NCI-H2081 (cell line): ENCODE results near the gene FGA.

Experiments used
- DNase-seq, 2 experiments: peaks; one replicate each; lab custom pipeline; 2025; lab: John Stamatoyannopoulos, UW

FGA gene

DNA sequence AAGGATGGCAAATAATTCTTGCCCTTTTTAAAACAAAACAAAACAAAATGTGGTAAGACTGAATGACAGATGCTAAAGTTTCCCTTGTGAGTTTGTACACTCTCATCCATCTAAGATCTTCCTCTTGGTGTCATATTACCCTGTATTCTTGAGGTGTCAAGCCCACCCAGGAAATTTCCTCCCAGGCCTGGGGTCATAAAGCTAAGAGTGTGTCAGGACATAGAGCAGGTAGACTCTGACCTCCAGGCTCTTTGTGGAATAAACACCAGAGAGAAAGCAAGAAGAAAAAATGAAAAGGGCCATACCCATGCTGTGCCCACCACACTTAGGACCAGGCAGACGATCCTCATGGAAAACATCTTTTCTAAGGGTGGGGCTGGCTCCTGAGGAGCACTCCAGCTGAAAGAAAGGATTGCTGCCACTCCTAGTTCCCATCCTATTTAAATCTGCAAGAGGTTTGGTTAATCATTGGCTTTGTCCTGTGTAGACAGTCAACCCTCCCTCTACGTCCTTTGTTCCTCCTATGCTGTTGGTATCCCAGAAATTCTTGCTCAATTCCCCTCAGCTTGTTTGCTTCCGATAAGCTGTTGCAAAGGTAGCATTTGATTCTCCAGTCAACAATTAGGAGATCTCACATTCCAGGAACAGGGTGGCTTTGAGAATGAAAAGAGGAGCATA, at the start of gene FGA:
TSS of gene FGA (minus strand) at position 414 of the 678 bp plus-strand sequence. CDS start at position 359, 55 bp downstream.
- DNase-seq: no peak

DNA sequence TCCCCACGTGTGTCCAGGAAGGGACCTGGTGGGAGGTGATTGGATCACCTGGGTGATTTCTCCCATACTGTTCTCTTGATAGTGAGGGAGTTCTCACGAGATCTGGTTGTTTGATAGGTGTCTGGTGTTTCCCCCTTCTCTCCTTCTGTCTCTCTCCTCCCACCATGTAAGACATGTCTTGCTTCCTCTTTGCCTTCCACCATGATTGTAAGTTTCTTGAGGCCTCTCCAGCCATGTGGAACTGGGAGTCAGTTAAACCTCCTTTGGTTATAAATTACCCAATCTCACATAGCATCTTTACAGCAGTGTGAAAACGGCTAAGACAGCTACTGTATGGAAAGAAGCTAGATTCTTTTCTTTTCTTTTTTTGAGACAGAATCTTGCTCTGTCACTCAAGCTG, 43.5 kb upstream of the FGA start:
- DNase-seq: no peak

DNA sequence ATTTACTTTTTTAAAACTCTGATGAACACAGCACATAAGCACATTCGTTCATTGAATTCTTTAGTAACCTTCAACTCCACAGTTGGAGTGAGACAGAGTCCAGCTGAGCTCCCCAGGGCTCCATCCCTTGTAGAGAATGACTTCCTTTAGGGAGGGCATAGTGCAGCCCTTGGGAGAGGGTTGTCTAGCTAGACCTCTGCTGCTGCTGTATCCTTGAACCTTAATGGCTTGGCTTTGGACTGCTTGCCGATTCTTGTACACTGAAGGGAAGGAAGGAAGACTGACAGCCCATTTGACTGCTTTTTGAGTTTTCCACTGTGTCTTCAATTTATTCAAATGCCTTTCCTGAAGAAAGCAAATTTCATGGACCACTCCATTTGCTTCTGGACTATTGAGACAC, 41.3 kb upstream of the FGA start:
- no peak for DNase-seq

DNA sequence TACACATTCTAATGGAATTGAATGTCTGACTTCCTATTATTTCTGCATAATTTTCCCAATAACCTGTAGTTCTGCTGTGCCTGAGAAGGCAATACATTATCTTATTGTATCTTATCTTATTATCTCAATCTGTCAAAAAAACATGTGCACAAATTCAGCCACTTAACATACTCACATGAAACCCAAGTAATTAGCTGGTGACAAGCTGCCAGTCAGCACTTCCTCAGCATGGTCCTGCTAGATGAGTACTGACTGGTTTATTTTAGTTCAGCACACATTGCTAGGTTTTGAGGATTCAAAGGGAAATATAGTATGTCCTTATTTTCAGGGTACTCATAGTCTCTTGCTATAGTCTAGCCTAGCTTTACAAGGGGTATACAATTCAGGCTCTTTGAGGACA, 39.8 kb upstream of the FGA start:
- no peak for DNase-seq

DNA sequence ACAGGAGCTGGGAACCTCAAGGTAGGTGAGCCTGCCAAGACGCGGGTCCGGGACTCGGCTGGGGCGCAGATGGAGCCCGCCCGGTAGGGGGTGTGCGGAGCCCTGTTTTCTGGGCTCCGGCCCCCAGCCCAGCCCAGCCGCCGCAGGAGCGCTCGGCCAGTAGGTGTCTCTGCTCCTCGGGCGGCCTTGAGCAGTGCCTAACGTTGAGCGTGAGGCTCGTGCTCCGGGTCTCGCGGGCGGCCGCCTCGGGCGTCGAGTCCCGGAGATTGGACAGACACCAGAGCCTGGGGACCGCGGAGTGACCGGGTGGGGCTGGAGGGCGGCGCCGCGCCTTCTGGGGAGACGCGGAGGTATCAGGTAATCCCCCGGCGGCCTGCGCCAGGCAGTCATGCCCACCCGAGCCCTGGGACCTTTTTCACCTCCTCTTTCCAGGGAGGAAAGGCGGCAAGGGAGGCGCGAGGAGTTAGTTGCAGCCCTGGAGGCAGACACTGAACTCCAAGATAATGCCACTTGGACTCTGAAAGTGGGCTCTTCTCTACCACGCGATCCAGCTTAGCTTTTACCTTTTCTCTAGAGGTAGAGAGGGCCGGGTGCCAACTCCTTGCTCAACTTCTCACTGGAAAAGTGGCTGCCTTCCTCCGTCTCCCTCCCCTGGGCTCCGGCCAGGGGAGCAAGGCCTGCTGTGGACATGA, 36.4 kb upstream of the FGA start:
- peak in 1 of 2 experiments; percentile 18 for DNase-seq

DNA sequence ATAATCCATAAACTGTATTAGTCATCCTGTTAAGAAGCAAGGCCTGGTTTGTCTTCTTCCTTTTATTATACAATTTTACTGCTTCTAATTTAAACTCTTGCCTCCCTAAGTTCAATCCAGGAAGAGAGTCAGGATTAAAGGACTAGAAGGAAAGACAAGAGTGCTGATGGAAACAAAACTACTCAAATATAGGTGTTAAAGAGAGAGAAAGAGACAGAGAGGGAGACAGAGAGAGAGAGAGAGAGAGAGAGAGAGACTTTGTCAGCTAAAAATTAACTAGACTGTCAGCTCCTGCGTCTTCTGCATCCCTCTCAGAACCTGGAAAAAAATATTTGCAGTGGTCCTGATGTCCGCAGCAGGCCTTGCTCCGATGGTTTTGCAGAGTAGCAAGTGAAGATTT, 35.4 kb upstream of the FGA start:
- DNase-seq: no peak

DNA sequence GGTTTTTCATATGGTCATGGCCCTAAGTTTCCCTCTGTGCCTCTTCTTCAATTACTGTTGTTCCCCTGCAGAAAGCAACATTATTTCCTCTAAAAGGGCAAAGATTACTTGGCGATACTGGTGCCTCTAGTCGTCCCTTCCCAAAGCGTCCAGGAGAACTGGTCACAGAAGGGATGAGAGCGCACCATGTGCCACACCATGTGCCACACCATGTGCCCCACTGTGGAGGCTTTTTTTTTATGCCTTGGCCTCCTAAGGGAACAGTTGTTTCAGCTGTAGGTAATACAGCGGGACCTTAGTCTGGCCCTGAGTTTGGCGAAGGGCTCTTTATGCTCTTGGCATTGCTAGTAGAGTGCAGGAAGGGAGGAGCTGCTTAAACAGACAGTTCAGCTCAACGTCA, 33.5 kb upstream of the FGA start:
- no peak for DNase-seq

DNA sequence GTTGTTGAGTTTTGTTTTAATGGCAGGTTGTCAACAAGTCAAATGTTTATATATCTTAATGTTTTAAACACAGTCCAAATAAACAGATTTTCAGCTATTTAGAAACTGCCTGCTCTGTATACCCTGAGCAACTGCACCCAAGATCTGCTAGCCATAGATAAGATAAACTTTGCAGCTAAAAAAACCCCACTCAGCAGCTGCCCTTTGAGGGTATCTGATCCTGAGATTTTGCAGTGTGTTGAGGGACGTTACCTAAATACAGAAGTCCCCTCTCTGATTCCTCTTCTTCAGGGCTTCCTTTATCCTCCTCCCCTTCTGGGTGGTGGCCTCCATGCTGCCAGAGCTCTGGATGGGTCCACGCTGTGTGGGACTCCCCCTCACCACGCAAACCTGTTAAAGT, 32.9 kb upstream of the FGA start:
- DNase-seq: no peak

DNA sequence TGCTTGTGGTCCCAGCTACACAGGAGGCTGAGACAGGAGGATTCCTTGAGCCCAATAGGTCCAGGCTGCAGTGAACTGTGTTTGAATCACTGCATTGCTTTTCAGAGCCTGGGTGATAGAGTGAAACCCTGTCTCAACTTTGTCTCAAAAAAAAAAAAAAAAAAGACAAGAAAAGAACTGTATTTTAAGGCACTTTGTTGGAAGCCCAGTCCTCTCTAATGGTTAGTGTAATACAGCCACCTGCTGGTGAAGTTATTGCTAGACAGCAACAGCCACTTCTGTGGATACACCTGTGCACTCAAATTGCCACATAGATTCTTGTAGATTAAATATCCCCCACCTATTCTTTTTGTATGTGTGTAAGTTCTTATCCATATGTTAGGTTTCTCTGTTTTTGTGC, 32.1 kb upstream of the FGA start:
- DNase-seq: peak; percentile 19 to 27

DNA sequence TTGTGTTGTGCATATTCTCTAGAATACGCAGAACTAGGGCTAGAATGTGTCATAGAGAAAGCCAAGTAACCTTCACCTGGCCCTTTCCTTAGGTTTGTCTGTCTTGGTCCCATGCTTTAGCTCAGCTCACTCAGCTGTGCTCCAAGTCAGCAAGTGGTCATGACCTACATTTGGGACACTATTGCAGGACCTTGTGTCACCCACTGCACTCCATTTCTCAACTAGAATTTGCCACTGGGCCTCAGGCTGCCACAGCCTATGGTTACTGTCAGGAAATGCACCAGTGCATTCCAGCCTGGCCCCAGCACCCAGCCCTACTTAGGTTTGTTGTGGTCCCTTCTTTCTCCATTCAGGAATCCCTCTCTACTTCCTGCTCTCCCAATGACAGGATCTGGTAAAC, 29.6 kb upstream of the FGA start:
- DNase-seq: no peak

DNA sequence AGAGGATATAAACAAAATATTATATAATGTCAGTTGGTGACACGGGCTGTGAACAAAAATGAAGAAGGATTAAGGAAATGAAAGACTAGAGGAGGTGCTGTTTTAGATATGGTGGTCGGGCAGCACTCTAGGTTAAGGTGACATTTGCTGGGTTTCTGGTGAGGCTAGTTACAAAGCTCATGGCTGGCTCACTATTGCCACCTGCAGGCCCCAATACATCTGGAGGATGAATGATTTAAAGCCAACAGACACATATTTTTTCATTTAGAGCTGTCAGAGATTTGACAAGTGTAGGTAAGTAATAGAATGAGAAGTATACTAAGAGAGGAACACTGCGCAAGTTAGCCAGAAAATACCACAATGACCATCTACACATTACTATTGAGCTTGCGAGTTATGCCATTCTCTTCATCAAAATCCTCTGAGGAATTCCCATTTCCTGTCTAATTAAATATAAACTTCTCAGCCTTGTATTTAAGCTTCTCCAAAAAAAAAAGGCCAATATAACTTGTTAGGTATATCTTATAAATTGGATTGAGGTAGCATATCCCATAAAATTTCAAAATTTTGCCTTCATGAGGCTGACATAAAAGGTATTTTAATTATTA, 28.3 kb upstream of the FGA start:
- peak; percentile 37 to 46 for DNase-seq

DNA sequence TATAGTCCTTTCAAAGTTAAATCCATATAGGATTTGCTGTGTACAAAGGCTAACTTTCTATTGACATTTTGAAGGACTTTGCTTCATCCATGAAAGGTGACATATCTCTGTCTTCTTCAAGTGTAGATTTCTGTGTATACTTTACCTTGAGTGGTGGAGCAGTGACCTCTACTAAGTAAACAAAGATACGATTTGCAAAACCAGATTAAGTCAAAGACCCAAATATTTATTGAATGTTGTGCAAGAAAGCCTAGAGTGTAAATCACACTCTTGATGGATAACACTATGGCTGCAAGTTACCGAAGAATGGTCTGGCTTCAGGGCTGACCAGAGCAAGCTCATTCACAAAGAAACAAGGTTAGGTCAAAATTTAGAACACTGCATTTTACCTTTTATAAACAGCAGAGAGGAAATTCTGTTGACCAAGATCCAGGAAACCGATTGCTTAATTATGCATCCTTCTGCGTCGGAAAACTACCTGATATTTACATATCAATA, 27.3 kb upstream of the FGA start:
- DNase-seq: no peak

DNA sequence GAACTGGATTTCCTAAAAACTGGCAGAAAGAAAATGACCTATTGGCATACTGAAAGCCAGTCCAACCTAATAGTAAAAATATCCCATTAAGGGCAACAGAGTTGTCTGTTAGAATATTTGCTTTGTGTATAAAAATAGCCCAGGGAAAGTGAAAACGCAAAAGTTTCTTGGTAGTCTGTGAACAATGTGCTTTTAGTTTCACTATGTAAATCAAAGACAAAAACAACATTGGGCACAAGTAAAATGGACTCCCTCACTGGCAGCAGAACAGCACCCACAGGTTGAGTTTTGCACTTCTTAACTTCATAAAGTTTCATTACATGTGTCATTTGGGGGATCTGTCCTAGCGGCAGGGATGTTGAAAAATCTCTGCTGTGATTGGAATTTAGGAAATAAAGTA, 26.2 kb upstream of the FGA start:
- DNase-seq: no peak

DNA sequence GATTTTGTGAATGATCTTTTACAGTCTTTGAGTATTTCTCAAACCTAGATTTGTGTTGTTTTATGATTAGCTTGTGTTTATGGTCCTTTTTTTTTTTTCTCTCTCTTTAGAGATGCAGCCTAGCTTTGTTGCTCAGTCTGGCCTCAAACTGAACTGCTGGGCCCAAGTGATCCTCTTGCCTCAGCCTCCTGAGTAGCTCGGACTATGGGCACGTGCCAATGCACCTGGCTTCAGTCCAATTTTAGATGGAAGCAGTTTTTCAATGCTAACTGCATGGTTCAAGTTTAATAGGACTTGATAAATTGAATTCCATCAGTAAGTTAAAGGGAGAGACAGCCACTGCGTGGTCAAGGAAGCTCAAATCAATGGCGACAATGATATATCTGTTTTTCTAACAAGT, 25.7 kb upstream of the FGA start:
- no peak for DNase-seq

DNA sequence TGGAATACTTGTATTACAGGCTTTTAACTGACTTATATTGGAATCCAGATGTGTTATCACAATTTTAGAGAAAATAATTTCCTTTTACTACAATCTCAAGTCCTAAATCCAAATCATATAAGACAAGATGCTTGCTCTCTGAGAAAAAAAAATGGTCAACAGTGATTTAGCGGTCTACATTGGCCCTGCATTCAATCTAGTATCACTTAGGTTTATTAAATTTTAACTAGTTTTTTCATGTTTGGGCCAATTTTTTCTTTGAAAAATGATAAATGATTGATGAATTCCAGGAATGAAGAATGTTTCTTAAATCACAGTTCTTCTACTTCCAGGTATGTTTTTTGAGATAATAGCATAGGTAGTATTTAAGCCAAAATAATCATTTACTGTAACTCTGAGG, 24.7 kb upstream of the FGA start:
- no peak for DNase-seq

DNA sequence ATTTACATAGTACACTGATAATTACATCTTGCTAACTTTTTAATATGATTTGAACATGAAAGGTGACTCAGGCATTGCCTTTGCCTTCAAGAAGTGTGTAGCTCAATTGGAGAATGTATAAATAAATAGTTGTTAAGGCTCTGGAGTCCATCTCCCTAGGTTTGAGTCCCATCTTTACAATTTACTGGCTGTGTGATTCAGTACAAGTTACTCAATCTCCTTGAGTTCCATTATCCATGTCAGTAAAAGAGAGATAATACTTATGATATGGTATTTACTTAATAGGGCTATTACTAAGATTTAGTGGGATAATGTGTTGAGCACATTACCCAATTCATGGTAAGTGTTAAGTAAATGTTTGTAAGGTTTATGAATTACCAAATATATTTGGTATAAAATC, 23.8 kb upstream of the FGA start:
- DNase-seq: no peak

DNA sequence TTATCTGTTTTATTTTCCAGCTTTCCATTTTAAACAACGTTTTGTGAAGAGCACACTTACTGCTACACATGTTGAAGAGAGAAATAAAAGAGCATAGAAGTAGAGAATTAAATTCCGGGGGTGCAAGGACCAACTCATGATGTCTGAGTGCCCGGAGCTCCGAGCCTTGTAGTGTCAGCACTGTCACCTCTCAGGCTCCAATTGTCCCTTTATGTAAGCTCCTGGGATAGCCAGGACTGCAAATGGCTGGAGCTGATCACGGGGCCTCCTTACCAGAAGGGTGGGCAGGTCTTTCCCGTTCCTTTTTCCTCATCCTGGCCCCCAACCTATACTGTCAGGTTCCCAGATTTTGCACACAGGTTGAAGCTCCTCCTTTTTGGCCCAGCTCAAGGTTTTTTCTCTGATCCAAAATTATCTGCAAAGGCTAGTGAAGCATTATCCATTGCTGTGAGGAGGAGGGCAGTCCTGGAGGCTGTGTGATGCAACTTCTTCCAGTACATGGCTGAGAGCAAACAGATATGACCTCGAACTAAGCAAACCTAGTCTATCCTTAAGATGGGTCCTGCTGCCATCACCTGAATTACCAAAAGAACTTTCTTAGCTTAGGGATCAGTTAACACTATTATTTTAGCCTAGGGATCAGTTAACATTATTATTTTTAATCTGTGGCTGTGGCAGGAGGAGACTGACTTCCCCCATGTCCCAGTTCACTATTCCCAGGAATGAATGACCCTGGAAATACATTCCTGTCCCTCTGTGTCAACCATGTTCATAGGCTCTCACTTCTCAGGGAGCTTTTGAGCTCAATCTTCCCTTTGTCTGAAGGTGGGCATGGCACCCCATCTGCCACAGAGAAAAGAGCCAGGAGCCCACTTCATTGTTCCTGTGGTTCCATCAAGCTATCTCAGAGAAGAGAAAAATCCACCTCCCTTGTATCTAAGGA, 22.2 kb upstream of the FGA start, which contains the start of gene FGG:
TSS of gene FGG (minus strand) at position 185 of the 943 bp plus-strand sequence. CDS start at position 138, 47 bp downstream.
- DNase-seq: no peak

DNA sequence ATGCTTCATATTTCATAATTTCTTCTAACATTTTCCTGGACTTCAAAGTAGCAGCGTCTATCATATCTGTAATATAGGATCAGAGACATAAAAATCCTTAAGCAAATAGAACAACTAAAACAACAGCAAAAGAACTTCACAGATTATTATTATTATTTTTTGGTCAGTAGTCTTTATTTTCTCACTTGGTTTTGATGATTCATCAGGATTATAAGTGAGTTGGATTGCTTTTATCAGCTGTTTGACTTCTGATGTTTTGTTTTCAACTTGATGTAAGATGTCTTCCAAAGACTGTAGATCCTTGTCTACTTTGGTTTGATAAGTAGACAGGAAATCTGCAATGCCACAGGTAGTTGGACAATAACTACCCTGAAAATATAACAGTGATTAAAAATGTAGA, 21.3 kb upstream of the FGA start:
- DNase-seq: no peak

DNA sequence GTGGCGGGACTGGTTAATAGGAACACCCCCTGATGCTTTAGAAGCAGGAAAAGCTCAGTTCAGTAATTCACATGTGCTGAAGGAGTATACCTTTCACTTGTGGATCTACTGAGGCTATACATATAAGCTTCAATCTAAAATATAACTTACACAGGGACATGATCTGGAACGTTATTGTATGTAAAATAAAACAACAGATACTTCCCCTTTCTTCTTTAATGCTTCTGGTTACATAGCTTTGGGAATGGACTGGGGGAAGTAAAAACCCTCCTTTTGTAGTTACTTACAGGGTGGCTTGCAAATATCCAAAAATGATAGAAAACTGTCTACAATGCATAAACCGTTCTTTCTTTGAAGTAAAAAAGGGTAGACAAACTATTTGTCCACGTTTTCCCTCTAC, 20.0 kb upstream of the FGA start:
- DNase-seq: no peak

DNA sequence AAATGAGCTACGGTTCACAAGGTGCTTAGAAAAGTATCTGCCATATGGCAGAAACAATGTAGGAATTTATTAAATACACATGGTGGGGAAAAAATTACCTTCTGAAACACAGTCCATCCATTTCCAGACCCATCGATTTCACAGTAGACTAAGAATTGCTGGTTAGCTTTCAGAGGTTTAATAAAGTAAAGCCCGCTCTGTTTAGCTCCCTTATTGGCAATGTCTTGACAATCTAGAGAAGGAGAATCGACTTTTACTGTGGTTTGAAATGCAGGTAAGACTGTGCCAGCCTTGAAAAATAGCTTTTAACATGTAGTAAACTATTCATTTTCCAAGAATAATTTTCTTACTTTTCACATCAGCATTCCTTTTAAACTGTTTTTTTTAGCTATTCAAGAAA, 19.0 kb upstream of the FGA start:
- DNase-seq: no peak

DNA sequence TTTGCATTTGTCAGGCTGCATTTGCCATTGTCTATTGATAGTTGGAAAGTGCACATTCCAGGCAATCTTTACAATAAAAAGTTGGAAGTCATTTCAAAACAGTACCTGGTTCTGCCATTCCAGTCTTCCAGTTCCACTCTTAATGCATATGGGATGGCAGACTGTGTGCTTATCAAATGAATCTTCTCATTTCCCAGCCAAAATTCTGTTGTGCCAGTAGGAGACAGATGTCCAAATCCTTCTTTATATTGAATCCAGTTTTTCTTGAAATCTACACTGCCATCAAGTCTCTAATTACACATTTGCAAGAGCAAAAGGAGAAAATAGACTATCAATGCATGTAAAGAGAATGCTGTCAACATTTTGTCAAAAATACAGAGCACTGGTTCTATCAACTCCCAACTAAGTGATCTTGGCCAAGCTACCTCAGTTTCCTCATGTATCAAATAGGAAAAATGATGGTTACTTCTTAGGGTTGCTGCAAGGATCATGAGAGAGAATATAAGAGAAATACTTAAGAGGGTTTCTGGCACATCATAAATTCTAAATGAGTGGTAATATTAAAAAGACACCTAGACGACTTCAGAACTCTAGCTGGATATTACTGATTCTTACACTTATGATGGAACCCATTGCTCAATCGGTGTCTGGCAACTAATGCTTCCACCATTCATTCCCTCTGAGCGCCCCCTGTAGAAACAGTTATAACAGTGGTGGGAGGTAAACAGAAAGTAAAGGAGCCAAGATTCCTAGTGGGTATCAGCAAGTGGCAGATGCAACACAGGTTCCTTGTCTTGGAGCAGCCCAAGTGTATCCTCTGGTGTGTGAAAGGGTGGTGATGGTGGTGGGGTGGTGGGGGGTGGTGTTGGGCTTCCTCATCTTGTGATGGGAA, 18.1 kb upstream of the FGA start:
- DNase-seq: no peak
